Karpas-422 (cell line): Measurements from ENCODE around the gene COL1A1. TPM values are rescaled to one million over a fixed set of nuclear protein-coding genes. Genes with fewer than 3 reads are reported as not detected.

Source experiments
- DNase-seq: peaks from one replicate; pipeline ENCODE4 v3.0.0-alpha.2; 2015
- H2AFZ ChIP-seq: fragments of 200-600 bp; sonication (generic); 2 replicates; pipeline ENCODE4 v1.6.1; 2014; ENCODE audit warnings: antibody characterized with exemption, low read length, mixed read lengths
- H3K27ac ChIP-seq: fragments of 200-600 bp; sonication (generic); 2 replicates; pipeline ENCODE4 v1.5.1; 2014; ENCODE audit warnings: mild to moderate bottlenecking, low read length, moderate library complexity
- H3K27me3 ChIP-seq: fragments of 200-600 bp; sonication (generic); 2 replicates; pipeline ENCODE4 v1.6.1; 2014; ENCODE audit warnings: low read length, mixed read lengths
- H3K36me3 ChIP-seq: fragments of 200-600 bp; sonication (generic); 2 replicates; pipeline ENCODE4 v1.6.1; 2014; ENCODE audit warnings: low read length, mixed read lengths; ENCODE audit not compliant: insufficient read depth
- H3K4me1 ChIP-seq: fragments of 200-600 bp; sonication (generic); 2 replicates; pipeline ENCODE4 v1.6.1; 2014; ENCODE audit warnings: mild to moderate bottlenecking, low read length, mixed read lengths
- H3K4me2 ChIP-seq: fragments of 200-600 bp; sonication (generic); 2 replicates; pipeline ENCODE4 v1.6.1; 2014; ENCODE audit warnings: low read length, low read depth, mild to moderate bottlenecking; ENCODE audit not compliant: poor library complexity, severe bottlenecking
- H3K4me3 ChIP-seq: fragments of 200-600 bp; sonication (generic); 2 replicates; pipeline ENCODE4 v1.5.1; 2014; ENCODE audit warnings: mild to moderate bottlenecking, antibody characterized with exemption, low read length, mixed read lengths
- H3K79me2 ChIP-seq: fragments of 200-600 bp; sonication (generic); 2 replicates; pipeline ENCODE4 v1.6.1; 2014; ENCODE audit warnings: mild to moderate bottlenecking, low read length, mixed read lengths
- H3K9ac ChIP-seq: fragments of 200-600 bp; sonication (generic); 2 replicates; pipeline ENCODE4 v1.6.0; 2014; ENCODE audit warnings: low read length
- H3K9me2 ChIP-seq: fragments of 200-600 bp; sonication (generic), shearing (Covaris generic); replicated peaks from 2 replicates; pipeline ENCODE4 v1.6.0; 2014; ENCODE audit warnings: mild to moderate bottlenecking, low read length, moderate library complexity; ENCODE audit not compliant: insufficient read depth
- H3K9me3 ChIP-seq: fragments of 300-700, 200-600 bp; sonication (generic); 2 replicates; pipeline ENCODE4 v1.6.1; 2014; ENCODE audit warnings: low read length, mixed read lengths
- H4K20me1 ChIP-seq: fragments of 200-600 bp; sonication (generic); 2 replicates; pipeline ENCODE4 v1.6.1; 2014; ENCODE audit warnings: mild to moderate bottlenecking, antibody characterized with exemption, low read length, low read depth; ENCODE audit not compliant: insufficient read depth
- total RNA-seq: library from RNA; depleted of rRNA; stranded (reverse); fragments of >200 nt; shearing (Covaris generic); gene quantifications from 2 replicates; pipeline ENCODE4 v1.2.3, GENCODE V29; 2014; ENCODE audit warnings: low replicate concordance

The COL1A1 gene
- total RNA-seq, 1 experiment from 2014 or later, result not detected

- no peaks in the 10 kb centered on the region for H4K20me1 ChIP-seq
- no peaks in the 10 kb centered on the region for H3K27me3 ChIP-seq
- no peak for DNase-seq
- H3K9me2 ChIP-seq, result no peaks in the 10 kb centered on the region
- H3K9ac ChIP-seq, result no peak overlapping the region
- no peak overlapping the region for H2AFZ ChIP-seq
- H3K79me2 ChIP-seq, result no peaks in the 10 kb centered on the region
- no peak overlapping the region for H3K27ac ChIP-seq
- H3K4me3 ChIP-seq, result no peak overlapping the region
- H3K4me1 ChIP-seq, result no peaks in the 10 kb centered on the region
- H3K9me3 ChIP-seq, result no peaks in the 10 kb centered on the region
- no peaks in the 10 kb centered on the region for H3K36me3 ChIP-seq
- no peak overlapping the region for H3K4me2 ChIP-seq
These were observed 9.1 kb upstream of the COL1A1 start for GRCh38 chr17:50210240-50211225.

- Histone ChIP-seq H3K4me2 (no peak overlapping the region), H3K79me2 (no peaks in the 10 kb centered on the region), H3K36me3 (no peaks in the 10 kb centered on the region), H2AFZ (no peak overlapping the region), H3K9me2 (no peaks in the 10 kb centered on the region), H4K20me1 (no peaks in the 10 kb centered on the region), H3K9ac (no peak overlapping the region), H3K27ac (no peak overlapping the region), H3K4me1 (no peaks in the 10 kb centered on the region), H3K4me3 (no peak overlapping the region), H3K9me3 (no peaks in the 10 kb centered on the region), H3K27me3 (no peaks in the 10 kb centered on the region)
- no peak for DNase-seq
These were observed 8.2 kb upstream of the COL1A1 start for GRCh38 chr17:50209472-50210239.

DNA sequence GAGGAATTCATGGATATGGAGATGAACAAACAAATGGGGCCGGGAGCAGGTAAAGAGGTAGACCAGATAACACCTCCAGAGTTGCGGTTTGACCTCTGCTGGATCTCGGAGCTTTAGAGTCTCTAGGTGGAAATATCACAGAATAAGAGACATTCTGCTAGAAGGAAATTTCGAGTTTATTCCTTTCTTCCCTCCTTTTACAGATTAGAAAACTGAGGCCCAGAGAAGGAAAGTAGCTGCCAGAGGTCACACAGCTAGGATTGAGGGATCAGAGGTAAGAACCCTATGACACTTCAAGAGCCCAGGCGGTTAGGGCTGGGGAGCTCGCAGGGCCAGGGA is 7.7 kb upstream of the COL1A1 start:
- no peak overlapping the region for H3K4me3 ChIP-seq
- H3K4me1 ChIP-seq, result no peaks in the 10 kb centered on the region
- H3K36me3 ChIP-seq, result no peaks in the 10 kb centered on the region
- no peaks in the 10 kb centered on the region for H3K27me3 ChIP-seq
- no peaks in the 10 kb centered on the region for H3K79me2 ChIP-seq
- H3K9me3 ChIP-seq, result no peaks in the 10 kb centered on the region
- no peak overlapping the region for H3K9ac ChIP-seq
- H3K4me2 ChIP-seq, result no peak overlapping the region
- no peak overlapping the region for H3K27ac ChIP-seq
- DNase-seq, result no peak
- H3K9me2 ChIP-seq, result no peaks in the 10 kb centered on the region
- no peaks in the 10 kb centered on the region for H4K20me1 ChIP-seq
- no peak overlapping the region for H2AFZ ChIP-seq

GRCh38 chr17:50208611-50209061 is 7.2 kb upstream of the COL1A1 start:
- no peak overlapping the region for H3K4me2 ChIP-seq
- no peak overlapping the region for H2AFZ ChIP-seq
- H3K36me3 ChIP-seq, result no peaks in the 10 kb centered on the region
- H3K27me3 ChIP-seq, result no peaks in the 10 kb centered on the region
- H3K4me3 ChIP-seq, result no peak overlapping the region
- no peak for DNase-seq
- no peaks in the 10 kb centered on the region for H3K9me2 ChIP-seq
- no peaks in the 10 kb centered on the region for H4K20me1 ChIP-seq
- H3K4me1 ChIP-seq, result no peaks in the 10 kb centered on the region
- H3K9ac ChIP-seq, result no peak overlapping the region
- no peak overlapping the region for H3K27ac ChIP-seq
- no peaks in the 10 kb centered on the region for H3K79me2 ChIP-seq
- no peaks in the 10 kb centered on the region for H3K9me3 ChIP-seq

GRCh38 chr17:50207792-50208567 is 6.5 kb upstream of the COL1A1 start:
- Histone ChIP-seq H4K20me1 (no peaks in the 10 kb centered on the region), H3K4me1 (no peaks in the 10 kb centered on the region), H3K4me3 (no peak overlapping the region), H3K27ac (no peak overlapping the region), H3K9ac (no peak overlapping the region), H3K4me2 (no peak overlapping the region), H3K79me2 (no peaks in the 10 kb centered on the region), H2AFZ (no peak overlapping the region), H3K27me3 (no peaks in the 10 kb centered on the region), H3K9me3 (no peaks in the 10 kb centered on the region), H3K36me3 (no peaks in the 10 kb centered on the region), H3K9me2 (no peaks in the 10 kb centered on the region)
- no peak for DNase-seq

- Histone ChIP-seq H3K27ac (no peak overlapping the region), H3K9me3 (no peaks in the 10 kb centered on the region), H2AFZ (no peak overlapping the region), H3K4me3 (no peak overlapping the region), H3K4me2 (no peak overlapping the region), H3K36me3 (no peaks in the 10 kb centered on the region), H3K9ac (no peak overlapping the region), H3K79me2 (no peaks in the 10 kb centered on the region), H3K27me3 (no peaks in the 10 kb centered on the region), H3K9me2 (no peaks in the 10 kb centered on the region), H4K20me1 (no peaks in the 10 kb centered on the region), H3K4me1 (no peaks in the 10 kb centered on the region)
- no peak for DNase-seq
These were observed 5.9 kb upstream of the COL1A1 start for GRCh38 chr17:50207315-50207714.

DNA sequence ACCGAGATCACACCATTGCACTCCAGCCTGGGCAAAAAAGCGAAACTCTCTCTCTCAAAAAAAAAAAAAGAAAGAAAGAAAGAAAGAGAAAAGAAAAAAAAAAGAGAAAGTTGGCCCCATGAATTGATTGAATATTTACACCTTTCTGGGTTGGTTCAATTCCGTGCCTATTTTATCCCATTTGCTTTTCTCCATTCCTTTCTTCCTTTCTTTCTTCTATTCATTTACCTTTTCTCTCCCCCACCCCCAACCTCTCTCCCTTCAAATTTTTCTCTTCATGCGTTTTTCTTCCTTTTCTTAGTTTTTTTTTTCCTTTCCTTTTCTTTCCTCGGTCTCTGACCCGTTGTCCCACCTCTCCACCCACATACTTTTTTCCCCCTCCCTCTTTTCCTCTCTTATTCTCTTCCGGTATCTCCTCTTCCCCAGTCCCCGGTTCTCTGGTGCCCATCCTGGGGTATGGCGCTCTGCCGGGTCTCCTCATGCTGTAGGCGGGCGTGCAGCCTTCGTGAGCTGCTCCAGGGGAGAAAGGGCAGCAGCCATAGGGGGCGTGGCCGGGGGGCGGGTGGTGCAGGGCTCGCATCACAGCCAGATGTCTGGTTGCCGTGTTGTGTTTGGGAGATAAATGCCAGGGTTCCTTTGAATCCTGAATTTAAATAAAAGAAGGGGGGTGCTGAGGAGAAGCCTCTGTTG is 5.3 kb upstream of the COL1A1 start:
- Histone ChIP-seq H3K4me2 (no peak overlapping the region), H3K27ac (no peak overlapping the region), H3K9me3 (no peaks in the 10 kb centered on the region), H3K4me1 (no peaks in the 10 kb centered on the region), H3K36me3 (no peaks in the 10 kb centered on the region), H3K79me2 (no peaks in the 10 kb centered on the region), H3K9me2 (no peaks in the 10 kb centered on the region), H4K20me1 (no peaks in the 10 kb centered on the region), H3K27me3 (no peaks in the 10 kb centered on the region), H3K9ac (no peak overlapping the region), H2AFZ (no peak overlapping the region), H3K4me3 (no peak overlapping the region)
- peak; percentile 50 for DNase-seq
